ENCODE results near the gene FAM168A. TPM values are rescaled to one million over a fixed set of nuclear protein-coding genes. Genes with fewer than 3 reads are reported as not detected.
A peak's percentile ranks its signal among the peaks of the same experiment; 100 is the strongest.
"Not testable (repeated sequence)": the region's sequence is repeated elsewhere in the genome, so short reads cannot be mapped to it uniquely, and the experiment has no call there.

The FAM168A gene
- polyA plus RNA-seq, 3 donors = 44.2 to 47.6 (median 44.5) TPM

GRCh38 chr11:73622926-73623593, 25.1 kb upstream of the FAM168A start:
- DNase-seq (ENCODE audit: extremely low read depth in 1 of 11, low read depth in 9 of 11, low spot score in 4 of 11) = no peak

DNA sequence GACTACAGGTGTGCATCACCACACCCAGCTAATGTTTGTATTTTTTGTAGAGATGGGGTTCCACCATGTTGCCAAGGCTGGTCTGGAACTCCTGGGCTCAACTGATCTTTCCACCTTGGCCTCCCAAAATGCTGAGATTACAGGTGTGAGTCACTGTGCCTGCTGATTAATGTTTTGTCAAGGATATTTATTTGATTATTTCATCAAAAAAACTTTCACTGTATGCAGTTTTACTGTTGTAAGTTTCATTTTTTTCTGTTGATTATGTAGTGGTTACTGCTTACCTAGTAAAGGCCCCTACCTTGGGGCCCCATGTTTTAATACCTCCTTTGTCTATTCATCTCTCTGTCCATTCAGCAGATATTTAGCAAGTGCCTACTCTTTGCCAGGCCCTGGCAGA, 16.7 kb upstream of the FAM168A start:
- DNase-seq (ENCODE audit: extremely low read depth in 1 of 11, low read depth in 9 of 11, low spot score in 4 of 11) = no peak

DNA sequence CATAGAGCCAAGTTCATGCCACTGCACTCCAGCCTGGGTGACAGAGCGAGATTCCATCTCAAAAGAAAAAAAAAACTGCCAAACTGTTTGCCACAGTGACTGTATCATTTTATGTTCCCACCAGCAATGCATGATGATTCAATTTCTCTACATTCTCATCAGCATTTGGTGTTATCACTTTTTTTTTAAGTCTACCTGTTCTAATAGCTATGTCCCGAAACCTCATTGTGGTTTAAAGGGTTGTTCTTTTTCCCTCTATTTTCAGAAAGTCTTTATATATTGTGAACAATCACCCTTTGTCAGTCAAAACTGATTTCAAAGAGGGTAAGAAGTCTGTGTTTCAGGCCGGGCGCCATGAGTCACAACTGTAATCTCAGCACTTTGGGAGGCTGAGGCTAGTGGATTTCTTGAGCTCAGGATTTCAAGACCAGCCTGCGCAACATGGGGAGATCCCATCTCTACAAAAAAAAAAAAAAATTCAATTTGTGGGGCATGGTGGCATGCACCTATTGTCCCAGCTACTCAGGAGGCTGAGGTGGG, 14.8 kb upstream of the FAM168A start:
- no peak for DNase-seq (ENCODE audit: extremely low read depth in 1 of 11, low read depth in 9 of 11, low spot score in 4 of 11)

DNA sequence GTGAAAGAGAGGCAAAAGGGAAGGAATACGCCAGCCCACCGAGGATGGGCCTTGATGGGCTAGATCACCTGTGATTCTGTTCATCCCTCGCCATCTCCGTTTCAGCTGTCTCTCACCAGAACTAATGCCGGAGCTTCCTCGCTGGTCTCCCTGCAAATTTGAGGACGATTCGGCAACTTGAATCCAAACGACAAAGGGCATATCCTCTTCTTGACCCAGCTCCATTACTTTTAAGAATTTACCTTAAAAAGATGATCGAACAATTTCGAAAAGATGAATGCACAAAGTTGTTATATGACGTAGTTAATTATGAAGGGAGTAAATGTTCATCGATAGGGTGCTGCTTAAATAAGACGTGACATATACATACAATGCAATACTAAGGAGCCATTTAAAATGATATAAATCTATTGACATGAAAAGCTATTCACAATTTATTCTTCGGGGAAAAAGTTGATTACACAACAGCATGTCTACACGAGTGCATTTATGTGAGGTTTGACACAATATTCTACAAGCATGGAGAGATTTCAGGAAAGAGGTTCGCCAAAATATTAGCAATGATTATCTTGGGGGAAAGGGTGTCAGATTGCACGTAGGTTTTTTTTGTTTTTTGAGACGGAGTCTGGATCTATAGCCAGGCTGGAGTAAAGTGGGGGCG, 937 bp upstream of the FAM168A start:
- no peak for DNase-seq (ENCODE audit: extremely low read depth in 1 of 11, low read depth in 9 of 11, low spot score in 4 of 11)

- peak in 2 of 11 donors; percentile 14 to 26 for DNase-seq (ENCODE audit: extremely low read depth in 1 of 11, low read depth in 9 of 11, low spot score in 4 of 11)
These were observed 466 bp downstream of the FAM168A start for GRCh38 chr11:73597336-73597955.

GRCh38 chr11:73596547-73596946, 1.4 kb downstream of the FAM168A start:
- DNase-seq (ENCODE audit: extremely low read depth in 1 of 11, low read depth in 9 of 11, low spot score in 4 of 11) = no peak

GRCh38 chr11:73592640-73593039, 5.3 kb downstream of the FAM168A start:
- no peak for DNase-seq (ENCODE audit: extremely low read depth in 1 of 11, low read depth in 9 of 11, low spot score in 4 of 11)

DNA sequence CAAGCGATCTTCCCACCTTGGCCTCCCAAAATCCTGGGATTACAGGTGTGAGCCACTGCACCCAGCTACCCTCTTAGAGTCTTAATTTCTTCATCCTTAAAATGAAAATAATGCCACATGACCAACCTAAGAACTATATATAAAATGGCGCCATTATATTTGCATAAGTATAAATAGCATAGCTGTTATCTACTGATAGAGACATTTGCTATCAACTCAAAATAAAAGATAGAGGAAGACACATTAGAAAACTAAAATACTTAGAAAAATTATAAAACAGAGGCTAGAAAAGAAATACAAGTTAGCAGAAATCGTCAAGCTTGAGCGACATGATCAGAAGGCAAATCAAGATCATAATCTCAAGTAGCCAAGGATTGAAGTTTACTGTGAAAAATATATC, 6.2 kb downstream of the FAM168A start:
- no peak for DNase-seq (ENCODE audit: extremely low read depth in 1 of 11, low read depth in 9 of 11, low spot score in 4 of 11)

DNA sequence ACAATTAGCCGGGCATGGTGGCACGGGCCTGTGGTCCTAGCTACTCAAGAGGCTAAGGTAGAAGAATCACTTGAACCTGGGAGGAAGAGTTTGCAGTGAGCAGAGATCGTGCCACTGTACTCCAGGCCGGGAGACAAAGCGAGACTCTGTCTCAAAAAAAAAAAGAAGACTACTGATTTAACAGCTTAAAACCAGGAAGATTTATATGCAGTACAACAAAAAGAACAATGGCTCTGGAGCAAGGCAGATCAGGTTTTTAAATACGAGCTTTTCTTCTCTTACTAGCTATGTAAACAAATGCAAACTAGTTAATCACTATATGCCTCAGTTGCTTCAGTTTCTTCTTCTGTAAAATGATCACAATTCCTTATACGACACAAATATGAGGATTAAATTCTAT, 6.9 kb downstream of the FAM168A start:
- no peak for DNase-seq (ENCODE audit: extremely low read depth in 1 of 11, low read depth in 9 of 11, low spot score in 4 of 11)

GRCh38 chr11:73586791-73587190, 11.1 kb downstream of the FAM168A start:
- no peak for DNase-seq (ENCODE audit: extremely low read depth in 1 of 11, low read depth in 9 of 11, low spot score in 4 of 11)

- DNase-seq (ENCODE audit: extremely low read depth in 1 of 11, low read depth in 9 of 11, low spot score in 4 of 11) = no peak
These were observed 11.9 kb downstream of the FAM168A start for GRCh38 chr11:73585834-73586575.

DNA sequence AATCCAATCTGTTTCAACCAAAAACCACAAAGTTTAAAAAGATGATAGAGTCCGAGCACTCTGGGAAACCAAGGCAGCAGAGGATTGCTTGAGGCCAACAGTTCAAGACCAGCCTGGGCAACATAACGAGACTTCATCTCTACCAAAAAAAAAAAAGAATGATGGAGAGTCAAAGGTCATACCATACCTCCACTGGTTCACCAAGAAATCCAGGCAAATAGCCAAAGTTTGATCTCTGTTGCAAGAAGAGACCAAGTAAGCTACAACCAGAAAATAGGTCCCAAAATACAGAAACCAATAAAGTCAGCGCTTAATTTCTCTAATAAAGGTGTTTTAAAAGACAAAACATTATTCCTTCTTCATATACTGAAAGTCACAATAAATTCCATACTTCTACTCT, 13.1 kb downstream of the FAM168A start:
- DNase-seq (ENCODE audit: extremely low read depth in 1 of 11, low read depth in 9 of 11, low spot score in 4 of 11) = no peak

DNA sequence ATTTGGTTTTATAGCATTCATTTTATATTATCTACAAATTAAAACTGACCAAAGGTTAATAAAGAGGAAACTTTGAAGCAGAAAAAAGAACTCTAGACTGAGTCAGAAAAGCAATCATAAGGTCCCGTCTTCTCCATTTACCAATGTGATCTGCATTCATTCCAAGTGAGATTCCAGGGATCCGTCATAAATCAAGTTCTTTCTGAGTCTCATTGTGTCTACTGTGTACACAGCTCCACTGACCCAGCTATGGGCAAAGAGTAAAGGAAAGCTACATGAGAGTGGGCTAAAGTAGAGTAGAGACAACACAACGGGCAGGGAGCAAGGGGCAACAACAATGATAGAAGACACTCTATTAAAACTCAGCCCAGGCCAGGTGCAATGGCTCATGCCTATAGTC, 15.3 kb downstream of the FAM168A start:
- DNase-seq (ENCODE audit: extremely low read depth in 1 of 11, low read depth in 9 of 11, low spot score in 4 of 11) = no peak

GRCh38 chr11:73580749-73581148, 17.2 kb downstream of the FAM168A start:
- DNase-seq (ENCODE audit: extremely low read depth in 1 of 11, low read depth in 9 of 11, low spot score in 4 of 11) = not testable (repeated sequence)

DNA sequence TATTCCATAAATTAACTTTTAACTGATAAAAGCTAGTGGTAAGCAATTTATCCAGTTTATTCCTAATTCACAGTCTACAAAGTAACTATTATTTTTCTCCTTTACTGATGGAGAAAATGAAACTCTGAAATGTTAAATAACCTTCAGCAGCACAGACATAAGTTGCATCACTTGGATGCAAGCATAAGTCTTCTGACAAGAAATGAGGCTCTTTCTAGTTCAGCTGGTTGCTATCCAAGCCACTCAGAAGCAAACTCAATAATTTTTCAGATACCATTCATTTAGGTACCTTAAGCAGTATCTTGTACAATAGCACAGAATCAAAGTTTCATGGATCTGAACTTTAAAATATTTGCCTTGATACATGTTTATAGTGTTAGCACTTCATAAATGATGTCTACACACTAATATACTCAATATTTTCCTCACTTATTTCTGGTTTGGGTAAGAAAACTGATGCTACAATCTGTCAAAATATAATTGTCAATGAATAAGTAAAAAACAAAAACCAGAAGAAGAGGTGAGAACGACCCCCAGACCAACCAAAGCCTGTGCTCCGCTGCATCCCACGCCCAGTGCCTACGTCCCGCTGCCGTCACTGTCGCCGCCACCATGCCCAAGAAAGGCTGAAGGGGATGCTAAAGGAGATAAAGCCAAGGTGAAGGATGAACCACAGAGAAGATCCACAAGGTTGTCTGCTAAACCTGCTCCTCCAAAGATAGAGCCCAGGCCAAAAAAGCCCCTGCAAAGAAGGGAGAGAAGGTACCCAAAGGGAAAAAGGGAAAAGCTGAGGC, 18.1 kb downstream of the FAM168A start:
- no peak for DNase-seq (ENCODE audit: extremely low read depth in 1 of 11, low read depth in 9 of 11, low spot score in 4 of 11)

DNA sequence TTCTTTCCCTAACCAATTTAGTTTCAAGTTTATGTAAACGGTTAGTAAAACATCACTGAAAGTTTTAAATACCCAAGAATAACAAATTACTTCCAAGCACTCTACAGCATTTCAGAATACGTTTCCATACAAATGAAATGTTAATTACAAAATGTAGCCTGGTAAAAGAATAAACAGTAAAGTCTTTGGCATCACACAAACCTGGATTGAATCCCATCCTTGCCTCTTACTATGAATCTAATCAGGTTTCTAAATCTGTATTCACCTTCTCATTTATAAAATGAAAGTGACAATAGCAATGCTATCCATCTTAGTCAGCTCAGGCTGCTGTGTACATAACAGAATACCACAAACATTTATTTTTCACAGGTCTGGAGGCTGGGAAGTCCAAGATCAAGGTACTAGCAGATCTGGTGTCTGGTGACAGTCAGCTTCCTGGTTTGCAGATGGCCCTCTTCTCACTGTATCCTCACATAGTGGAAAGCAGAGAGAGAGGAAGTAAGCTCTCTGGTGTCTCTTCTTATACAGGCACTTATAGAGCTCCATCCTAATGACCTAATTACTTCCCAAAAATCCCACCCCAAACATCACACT, 19.2 kb downstream of the FAM168A start:
- DNase-seq (ENCODE audit: extremely low read depth in 1 of 11, low read depth in 9 of 11, low spot score in 4 of 11) = no peak

DNA sequence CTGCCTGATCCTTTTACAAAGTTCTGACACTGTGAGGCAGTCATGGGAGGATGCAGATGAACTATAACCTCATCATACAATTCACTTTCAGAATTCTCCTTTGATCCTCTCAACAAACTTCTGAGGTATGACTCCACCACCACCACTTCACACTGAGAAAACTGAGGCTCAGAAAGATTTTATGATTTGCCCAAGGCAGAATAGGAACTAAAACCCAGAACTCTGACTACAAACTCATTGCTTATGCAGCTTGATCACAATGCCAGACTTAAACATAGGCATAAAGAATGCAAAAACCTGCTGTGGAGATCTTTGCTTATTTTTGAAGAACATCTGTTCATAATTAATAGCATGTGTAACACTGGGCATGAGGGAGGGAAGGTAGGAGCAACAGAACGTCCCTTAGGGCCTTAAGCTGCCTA, 20.4 kb downstream of the FAM168A start:
- no peak for DNase-seq (ENCODE audit: extremely low read depth in 1 of 11, low read depth in 9 of 11, low spot score in 4 of 11)

DNA sequence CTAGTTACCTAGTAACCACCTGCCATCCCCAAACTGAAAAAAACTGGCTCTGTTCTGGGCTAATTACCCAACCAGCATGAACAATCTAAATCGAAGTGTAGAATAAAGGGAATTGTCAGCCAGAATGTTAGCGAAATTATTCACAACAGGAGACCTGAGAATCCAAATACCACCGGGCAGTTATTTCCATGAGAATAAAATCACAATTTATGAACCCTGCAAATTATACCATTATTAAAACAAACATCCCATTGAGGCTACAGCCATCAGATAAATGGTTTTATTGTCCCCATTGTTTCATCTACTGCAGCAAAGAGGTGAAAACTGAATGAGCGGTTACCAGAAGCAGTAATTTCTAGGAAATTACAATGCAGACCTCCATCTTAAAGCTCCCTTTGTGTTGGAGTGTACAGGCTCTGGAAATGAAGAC, 21.7 kb downstream of the FAM168A start:
- DNase-seq (ENCODE audit: extremely low read depth in 1 of 11, low read depth in 9 of 11, low spot score in 4 of 11) = no peak
